H9 (cell line): Measurements from ENCODE around the gene SPATA1. TPM values are rescaled to one million over a fixed set of nuclear protein-coding genes. Genes with fewer than 3 reads are reported as not detected.
A peak's percentile ranks its signal among the peaks of the same experiment; 100 is the strongest.

ENCODE experiments used
- DNase-seq: peaks from one replicate; pipeline ENCODE4 v3.0.0-alpha.2; 2017
- H2AFZ ChIP-seq: one replicate; pipeline ENCODE4 v1.6.1; 2013; ENCODE audit warnings: mild to moderate bottlenecking, low read length, control low read depth, moderate library complexity
- H2AK5ac ChIP-seq: 2 replicates; pipeline ENCODE4 v1.6.1; 2013; ENCODE audit warnings: low read length, control low read depth, mixed read lengths; ENCODE audit not compliant: insufficient read length
- H2BK120ac ChIP-seq: one replicate; pipeline ENCODE4 v1.6.1; 2013; ENCODE audit warnings: low read depth, mild to moderate bottlenecking, low read length, control low read depth, inconsistent platforms; ENCODE audit not compliant: poor library complexity, severe bottlenecking
- H2BK12ac ChIP-seq: 2 replicates; pipeline ENCODE4 v1.6.1; 2013; ENCODE audit warnings: low read length, control low read depth, mixed read lengths, low read depth; ENCODE audit not compliant: insufficient read length
- H2BK15ac ChIP-seq: 2 replicates; pipeline ENCODE4 v1.6.1; 2013; ENCODE audit warnings: low read depth, low read length, control low read depth
- H2BK20ac ChIP-seq: one replicate; pipeline ENCODE4 v1.6.1; 2013; ENCODE audit warnings: low read depth, mild to moderate bottlenecking, low read length, control low read depth, inconsistent platforms; ENCODE audit not compliant: poor library complexity, severe bottlenecking
- H2BK5ac ChIP-seq: 2 replicates; pipeline ENCODE4 v1.6.1; 2013; ENCODE audit warnings: low read length, control low read depth, mixed read lengths; ENCODE audit not compliant: insufficient read length
- H3K14ac ChIP-seq: 2 replicates; pipeline ENCODE4 v1.6.1; 2013; ENCODE audit warnings: low read length, control low read depth; ENCODE audit not compliant: insufficient read depth
- H3K18ac ChIP-seq: 2 replicates; pipeline ENCODE4 v1.6.1; 2013; ENCODE audit warnings: low read depth, mild to moderate bottlenecking, mixed read lengths, low read length, control low read depth; ENCODE audit not compliant: insufficient read length
- H3K23ac ChIP-seq: 2 replicates; pipeline ENCODE4 v1.6.1; 2013; ENCODE audit warnings: low read length, control low read depth, mixed read lengths, low read depth; ENCODE audit not compliant: insufficient read length
- H3K23me2 ChIP-seq: 2 replicates; pipeline ENCODE4 v1.6.1; 2013; ENCODE audit warnings: low read depth, mild to moderate bottlenecking, mixed read lengths, low read length, control low read depth; ENCODE audit not compliant: insufficient read length, poor library complexity, severe bottlenecking
- H3K27ac ChIP-seq: 2 replicates; pipeline ENCODE4 v1.5.1; 2013; ENCODE audit warnings: low read length, control low read depth, mixed read lengths, low read depth; ENCODE audit not compliant: insufficient read length
- H3K27me3 ChIP-seq: 2 replicates; pipeline ENCODE4 v1.6.1; 2013; ENCODE audit warnings: low read length, control low read depth, inconsistent platforms; ENCODE audit not compliant: insufficient read depth
- H3K4ac ChIP-seq: 2 replicates; pipeline ENCODE4 v1.6.1; 2013; ENCODE audit warnings: low read depth, mild to moderate bottlenecking, control low read depth, inconsistent platforms, low read length, moderate library complexity
- H3K4me1 ChIP-seq: 2 replicates; pipeline ENCODE4 v1.6.1; 2013; ENCODE audit warnings: low read length, control low read depth, inconsistent platforms; ENCODE audit not compliant: insufficient read depth
- H3K4me2 ChIP-seq: 2 replicates; pipeline ENCODE4 v1.6.1; 2013; ENCODE audit warnings: low read length, control low read depth, mixed read lengths; ENCODE audit not compliant: insufficient read length, insufficient read depth
- H3K56ac ChIP-seq: 2 replicates; pipeline ENCODE4 v1.6.1; 2013; ENCODE audit warnings: low read depth, mild to moderate bottlenecking, mixed read lengths, low read length, control low read depth; ENCODE audit not compliant: insufficient read length
- H3K79me1 ChIP-seq: 2 replicates; pipeline ENCODE4 v1.6.1; 2013; ENCODE audit warnings: low read depth, mild to moderate bottlenecking, moderate library complexity, low read length, control low read depth, inconsistent platforms; ENCODE audit not compliant: insufficient read depth, poor library complexity, severe bottlenecking
- H3K79me2 ChIP-seq: 2 replicates; pipeline ENCODE4 v1.6.1; 2013; ENCODE audit warnings: low read length, control low read depth, inconsistent platforms; ENCODE audit not compliant: insufficient read depth
- H3K9ac ChIP-seq: 2 replicates; pipeline ENCODE4 v1.6.1; 2013; ENCODE audit warnings: low read length, control low read depth, mixed read lengths; ENCODE audit not compliant: insufficient read length; ENCODE audit errors: extremely low read depth
- H3K9me3 ChIP-seq: one replicate; pipeline ENCODE4 v1.6.1; 2013; ENCODE audit warnings: low read depth, low read length, inconsistent platforms; ENCODE audit not compliant: control insufficient read depth
- H3T11ph ChIP-seq: one replicate; pipeline ENCODE4 v1.6.1; 2013; ENCODE audit warnings: mild to moderate bottlenecking, low read length, control low read depth, inconsistent platforms
- H4K20me1 ChIP-seq: one replicate; pipeline ENCODE4 v1.6.1; 2013; ENCODE audit not compliant: control insufficient read depth, insufficient read length, insufficient read depth
- H4K5ac ChIP-seq: 2 replicates; pipeline ENCODE4 v1.6.1; 2013; ENCODE audit warnings: low read depth, mild to moderate bottlenecking, mixed read lengths, low read length, control low read depth; ENCODE audit not compliant: insufficient read length
- H4K8ac ChIP-seq: replicated peaks from 2 replicates; pipeline ENCODE4 v1.6.1; 2013; ENCODE audit warnings: low read length, control low read depth, mixed read lengths, low read depth; ENCODE audit not compliant: insufficient read length
- H4K91ac ChIP-seq: 2 replicates; pipeline ENCODE4 v1.6.1; 2013; ENCODE audit warnings: low read depth, mild to moderate bottlenecking, moderate library complexity, mixed read lengths, low read length, control low read depth; ENCODE audit not compliant: insufficient read length
- H3K27ac Mint-ChIP-seq, 3 experiments: 2 replicates in 2 of 3; 3 replicates in 1 of 3; pipeline ENCODE4 v1.8.0; 2020 to 2021; ENCODE audit warnings: mixed read lengths in 3 of 3, mild to moderate bottlenecking in 1 of 3, moderate library complexity in 1 of 3
- H3K27me3 Mint-ChIP-seq: 2 replicates; pipeline ENCODE4 v1.8.0; 2021; ENCODE audit warnings: low read depth, mild to moderate bottlenecking, moderate library complexity, mixed read lengths
- H3K36me3 Mint-ChIP-seq, 3 experiments: 2 replicates in 2 of 3; 3 replicates in 1 of 3; pipeline ENCODE4 v1.8.0; 2020 to 2021; ENCODE audit warnings: low read depth in 3 of 3, mixed read lengths in 3 of 3; ENCODE audit not compliant: insufficient read depth in 1 of 3
- H3K4me1 Mint-ChIP-seq, 2 experiments: 2 replicates each; pipeline ENCODE4 v1.8.0; 2020; ENCODE audit warnings: mixed read lengths in 2 of 2
- H3K4me3 Mint-ChIP-seq, 2 experiments: 2 replicates in 1 of 2; 3 replicates in 1 of 2; pipeline ENCODE4 v1.8.0; 2020 to 2021; ENCODE audit warnings: mild to moderate bottlenecking in 2 of 2, mixed read lengths in 2 of 2, moderate library complexity in 1 of 2
- H3K9me3 Mint-ChIP-seq, 2 experiments: 2 replicates in 1 of 2; 3 replicates in 1 of 2; pipeline ENCODE4 v1.8.0; 2020; ENCODE audit warnings: mild to moderate bottlenecking in 2 of 2, mixed read lengths in 2 of 2, moderate library complexity in 1 of 2
- CTCF ChIP-seq: fragments of 200-600 bp; sonication (generic); conservative IDR thresholded peaks from 3 replicates; pipeline ENCODE4 v1.8.0; 2021; ENCODE audit warnings: antibody characterized with exemption, mild to moderate bottlenecking
- WGBS: extraction: QIAGEN DNeasy Blood & Tissue Kit; methylation state at CpG from one replicate; pipeline ENCODE4 v1.1.7; 2013; ENCODE audit warnings: missing lambda C conversion rate, low lambda C conversion rate, mixed read lengths; ENCODE audit not compliant: insufficient read length; ENCODE audit errors: extremely low coverage; 5-methylcytosine and 5-hydroxymethylcytosine counted together
- total RNA-seq: library from RNA; stranded (reverse); gene quantifications from 2 replicates; pipeline ENCODE4 v1.2.1, GENCODE V29; 2021

SPATA1 gene
- total RNA-seq, 1 experiment from 2014 or later, result not detected

GRCh38 chr1:84583648-84584047, 77.5 kb downstream of the SPATA1 start:
- Histone ChIP-seq H2BK5ac (no peak overlapping the region), H3K4me2 (no peak overlapping the region)

More at GRCh38 chr1:84583648-84584047, 77.5 kb downstream of the SPATA1 start:
- Histone ChIP-seq H4K5ac (no peak overlapping the region), H3K56ac (no peak overlapping the region), H3K79me2 (no peaks in the 10 kb centered on the region), H4K20me1 (no peaks in the 10 kb centered on the region), H3K4ac (no peak overlapping the region), H2BK12ac (no peak overlapping the region), H3K14ac (no peak overlapping the region), H3K18ac (no peak overlapping the region), H2BK15ac (no peak overlapping the region), H3K23me2 (no peaks in the 10 kb centered on the region), H3T11ph (no peak overlapping the region), H2AFZ (no peak overlapping the region), H2BK120ac (no peak overlapping the region), H3K79me1 (no peaks in the 10 kb centered on the region), H3K4me1 (no peaks in the 10 kb centered on the region; the same call in 1 of the 2 replicates), H4K91ac (no peak overlapping the region), H3K27ac (no peak overlapping the region), H3K9ac (no peak overlapping the region), H4K8ac (no peak overlapping the region), H2BK20ac (no peak overlapping the region), H3K27me3 (no peaks in the 10 kb centered on the region), H3K9me3 (peaks cover 4% of the 10 kb centered on the region), H2AK5ac (no peak overlapping the region), H3K23ac (no peak overlapping the region)
- Mint-ChIP-seq H3K4me3 (no peak overlapping the region), H3K36me3 (peaks cover 3 to 22% (median 7%) of the 10 kb centered on the region in 3 experiments; a peak in 5 of 7 replicates), H3K9me3 (peaks cover 9 to 23% of the 10 kb centered on the region in 2 experiments; a peak in 4 of 5 replicates), H3K27me3 (no peaks in the 10 kb centered on the region), H3K27ac (peak overlapping the region; percentile 17 to 38 (median 31); a peak in 6 of 7 replicates), H3K4me1 (peaks cover 26 to 35% of the 10 kb centered on the region in 2 experiments)
- peak; percentile 34 for DNase-seq
- TF ChIP-seq CTCF, result no peak
- no CpG with 5 or more reads among the region's 10 CpGs for whole genome bisulfite sequencing
